SK-N-SH (cell line): ENCODE data around the gene SH3GL2. TPM values are rescaled to one million over a fixed set of nuclear protein-coding genes. Genes with fewer than 3 reads are reported as not detected.

ENCODE experiments used
- CTCF ChIA-PET: fragments of 300-600, 350-600 bp; formaldehyde crosslinking; extraction: SDS; loops from one replicate; lab custom pipeline; 2021; lab: Yijun Ruan, JAX
- POLR2A ChIA-PET: fragments of 350-600 bp; sonication (Branson Sonifier 250); formaldehyde crosslinking; extraction: SDS; loops from one replicate; lab custom pipeline; 2020; ENCODE audit warnings: antibody characterized with exemption, inconsistent platforms; lab: Yijun Ruan, JAX
- DNase-seq: peaks from one replicate; pipeline ENCODE4 v3.0.0; 2012
- H2AFZ ChIP-seq: fragments of 200-600 bp; sonication (generic); 2 replicates; pipeline ENCODE4 v1.8.1; 2016; ENCODE audit warnings: antibody characterized with exemption, mild to moderate bottlenecking, low read depth
- H3F3A ChIP-seq: fragments of 200-600 bp; sonication (generic); replicated peaks from 2 replicates; pipeline ENCODE3; 2016; ENCODE audit warnings: antibody characterized with exemption, mild to moderate bottlenecking; ENCODE audit not compliant: insufficient read depth
- H3K27ac ChIP-seq, 2 experiments: fragments of 200-500 bp in 1 of 2; fragments of 200-600 bp in 1 of 2; sonication (Bioruptor generic) in 1 of 2; sonication (generic), shearing (Covaris generic) in 1 of 2; 2 replicates each; pipeline versions ENCODE4 v1.5.1 to v1.6.1; 2014 to 2016; ENCODE audit warnings: low read depth in 2 of 2, inconsistent platforms in 1 of 2, low read length in 1 of 2, mild to moderate bottlenecking in 1 of 2, mixed read lengths in 1 of 2
- H3K27me3 ChIP-seq: fragments of 200-600 bp; sonication (generic), shearing (Covaris generic); 2 replicates; pipeline ENCODE4 v1.6.1; 2016; ENCODE audit warnings: mixed run types; ENCODE audit not compliant: insufficient read depth
- H3K36me3 ChIP-seq, 2 experiments: fragments of 200-500 bp in 1 of 2; fragments of 200-600 bp in 1 of 2; sonication (Bioruptor generic) in 1 of 2; sonication (generic) in 1 of 2; replicated peaks in 1 of 2; 2 replicates each; pipeline versions ENCODE3 to v1.5.1; 2014 to 2016; ENCODE audit warnings: low read length in 1 of 2, mild to moderate bottlenecking in 1 of 2; ENCODE audit not compliant: insufficient read depth in 2 of 2, control insufficient read depth in 1 of 2
- H3K4me1 ChIP-seq, 2 experiments: fragments of 200-500 bp in 1 of 2; fragments of 200-600 bp in 1 of 2; sonication (Bioruptor generic) in 1 of 2; sonication (generic), shearing (Covaris generic) in 1 of 2; 2 replicates each; pipeline versions ENCODE4 v1.5.1 to v1.6.1; 2014 to 2016; ENCODE audit warnings: low read depth in 1 of 2, low read length in 1 of 2, mixed run types in 1 of 2; ENCODE audit not compliant: insufficient read depth in 2 of 2, control insufficient read depth in 1 of 2
- H3K4me2 ChIP-seq: fragments of 200-600 bp; sonication (generic), shearing (Covaris generic); 2 replicates; pipeline ENCODE4 v1.6.1; 2017; ENCODE audit warnings: mixed run types
- H3K4me3 ChIP-seq, 2 experiments: fragments of 200-500 bp in 1 of 2; fragments of 200-600 bp in 1 of 2; sonication (Bioruptor generic) in 1 of 2; sonication (generic), shearing (Covaris generic) in 1 of 2; 2 replicates each; pipeline versions ENCODE4 v1.5.1 to v1.8.1; 2014 to 2016; ENCODE audit warnings: low read depth in 2 of 2, inconsistent platforms in 1 of 2, low read length in 1 of 2, mild to moderate bottlenecking in 1 of 2, mixed read lengths in 1 of 2, moderate library complexity in 1 of 2
- H3K79me2 ChIP-seq: fragments of 200-600 bp; sonication (generic); 2 replicates; pipeline ENCODE4 v1.8.1; 2017; ENCODE audit warnings: mild to moderate bottlenecking; ENCODE audit not compliant: insufficient read depth
- H3K9ac ChIP-seq: fragments of 200-600 bp; sonication (generic); 2 replicates; pipeline ENCODE4 v1.6.1; 2017; ENCODE audit warnings: mixed run types
- H3K9me2 ChIP-seq: fragments of 200-600 bp; sonication (generic); 2 replicates; pipeline ENCODE4 v1.6.1; 2017; ENCODE audit warnings: mixed run types
- H3K9me3 ChIP-seq: fragments of 200-600 bp; sonication (generic); 2 replicates; pipeline ENCODE4 v1.6.1; 2017; ENCODE audit warnings: mixed run types, mild to moderate bottlenecking, moderate library complexity
- H4K20me1 ChIP-seq: fragments of 200-600 bp; sonication (generic); 2 replicates; pipeline ENCODE4 v1.6.1; 2017; ENCODE audit warnings: mild to moderate bottlenecking, mixed run types; ENCODE audit not compliant: insufficient read depth
- CHD2 ChIP-seq: fragments of 150-350 bp; IDR thresholded peaks from 2 replicates; pipeline ENCODE4 v1.6.1; 2018; ENCODE audit warnings: low read length; ENCODE audit not compliant: partially characterized antibody
- FOXJ3 ChIP-seq: sonication (generic); formaldehyde crosslinking; IDR thresholded peaks from 2 replicates; pipeline ENCODE4 v1.5.1; 2020; ENCODE audit warnings: mild to moderate bottlenecking, missing genetic modification reagents
- FOXM1 ChIP-seq: IDR thresholded peaks from 2 replicates; pipeline ENCODE4 v1.4.0; 2012; ENCODE audit warnings: low read depth, mild to moderate bottlenecking
- GABPA ChIP-seq: IDR thresholded peaks from 2 replicates; pipeline ENCODE4 v1.4.0; 2012; ENCODE audit warnings: low read depth, mild to moderate bottlenecking
- JUND ChIP-seq: IDR thresholded peaks from 2 replicates; pipeline ENCODE4 v1.4.0; 2012
- NRF1 ChIP-seq: IDR thresholded peaks from 2 replicates; pipeline ENCODE4 v1.6.1; 2012; ENCODE audit warnings: low read depth, mild to moderate bottlenecking, low read length
- RAD21 ChIP-seq: IDR thresholded peaks from 2 replicates; pipeline ENCODE4 v1.6.1; 2012; ENCODE audit warnings: mild to moderate bottlenecking, low read length
- RCOR1 ChIP-seq: fragments of 150-350 bp; IDR thresholded peaks from 2 replicates; pipeline ENCODE4 v1.6.1; 2017; ENCODE audit warnings: antibody characterized with exemption, low read length
- TCF12 ChIP-seq: IDR thresholded peaks from 2 replicates; pipeline ENCODE4 v1.4.0; 2012
- TEAD4 ChIP-seq: IDR thresholded peaks from 2 replicates; pipeline ENCODE4 v1.4.0; 2012; ENCODE audit warnings: mild to moderate bottlenecking, borderline replicate concordance; ENCODE audit not compliant: insufficient read depth
- YY1 ChIP-seq: IDR thresholded peaks from 2 replicates; pipeline ENCODE4 v1.4.0; 2012; ENCODE audit warnings: low read depth, mild to moderate bottlenecking
- WGBS: methylation state at CpG from one replicate; pipeline ENCODE4 v1.1.6; 2017; ENCODE audit warnings: low lambda C conversion rate; 5-methylcytosine and 5-hydroxymethylcytosine counted together
- polyA plus RNA-seq, 3 experiments: library from polyadenylated mRNA; depleted of rRNA; stranded (reverse); fragments of >200 nt; gene quantifications; 2 replicates each; pipeline ENCODE4 v1.2.3, GENCODE V29; 2012
- TF ChIP-seq, protein P1 (sequence below): IDR thresholded peaks from 2 replicates; pipeline ENCODE4; 2012
- TF ChIP-seq, protein P2 (sequence below): IDR thresholded peaks from 2 replicates; pipeline ENCODE4 v1.4.0; 2012; ENCODE audit warnings: low read depth, borderline replicate concordance
- TF ChIP-seq, protein P3 (sequence below): IDR thresholded peaks from 2 replicates; pipeline ENCODE4 v1.6.1; 2012; ENCODE audit warnings: mild to moderate bottlenecking, low read depth, low read length, moderate library complexity
- TF ChIP-seq, protein P4 (sequence below): fragments of 150-350 bp; IDR thresholded peaks from 2 replicates; pipeline ENCODE4 v1.6.1; 2016; ENCODE audit warnings: mild to moderate bottlenecking, low read depth, low read length

SH3GL2 gene
- polyA plus RNA-seq, 1 of the 3 experiments (the other 2 are of a cell fraction), result 0.05 TPM

DNA sequence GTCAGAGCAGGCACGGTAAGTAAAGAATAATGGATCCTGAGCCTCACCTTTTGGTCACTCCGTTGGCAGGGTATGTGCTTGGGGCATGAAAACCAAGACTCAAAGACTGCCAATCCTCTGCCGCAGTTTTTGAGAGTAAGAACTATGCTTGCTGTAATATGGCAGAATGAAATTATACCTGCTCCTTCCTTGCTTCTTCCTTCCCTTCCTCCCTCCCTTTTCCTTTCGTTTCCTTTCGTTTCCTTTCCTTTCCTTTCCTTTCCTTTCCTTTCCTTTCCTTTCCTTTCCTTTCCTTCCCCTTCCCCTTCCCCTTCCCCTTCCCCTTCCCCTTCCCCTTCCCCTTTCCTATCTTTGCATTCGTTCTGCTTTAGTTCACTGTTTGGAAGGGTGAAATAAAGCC, 43.9 kb downstream of the SH3GL2 start:
- Histone ChIP-seq H3K27me3 (no peaks in the 10 kb centered on the region), H2AFZ (no peak overlapping the region), H3K36me3 (no peaks in the 10 kb centered on the region), H3K27ac (no peak overlapping the region), H3F3A (no peaks in the 10 kb centered on the region), H3K9me3 (no peaks in the 10 kb centered on the region), H3K79me2 (no peaks in the 10 kb centered on the region), H3K4me3 (no peak overlapping the region), H3K4me1 (no peaks in the 10 kb centered on the region), H4K20me1 (no peaks in the 10 kb centered on the region), H3K9me2 (no peaks in the 10 kb centered on the region), H3K4me2 (no peak overlapping the region), H3K9ac (no peak overlapping the region)
- WGBS, result 15% methylated on average over 5 of the region's 6 CpGs
- TF ChIP-seq, protein P1, sequence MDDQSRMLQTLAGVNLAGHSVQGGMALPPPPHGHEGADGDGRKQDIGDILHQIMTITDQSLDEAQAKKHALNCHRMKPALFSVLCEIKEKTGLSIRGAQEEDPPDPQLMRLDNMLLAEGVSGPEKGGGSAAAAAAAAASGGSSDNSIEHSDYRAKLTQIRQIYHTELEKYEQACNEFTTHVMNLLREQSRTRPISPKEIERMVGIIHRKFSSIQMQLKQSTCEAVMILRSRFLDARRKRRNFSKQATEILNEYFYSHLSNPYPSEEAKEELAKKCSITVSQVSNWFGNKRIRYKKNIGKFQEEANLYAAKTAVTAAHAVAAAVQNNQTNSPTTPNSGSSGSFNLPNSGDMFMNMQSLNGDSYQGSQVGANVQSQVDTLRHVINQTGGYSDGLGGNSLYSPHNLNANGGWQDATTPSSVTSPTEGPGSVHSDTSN, result no peak
- no peak for TF ChIP-seq TCF12
- TF ChIP-seq FOXM1, result no peak
- TF ChIP-seq YY1, result no peak
- no peak for TF ChIP-seq CHD2
- TF ChIP-seq FOXJ3 (CRISPR knock-in tag), result no peak
- TF ChIP-seq NRF1, result no peak
- TF ChIP-seq JUND, result no peak
- TF ChIP-seq TEAD4, result no peak
- TF ChIP-seq RCOR1, result no peak
- TF ChIP-seq, protein P2, sequence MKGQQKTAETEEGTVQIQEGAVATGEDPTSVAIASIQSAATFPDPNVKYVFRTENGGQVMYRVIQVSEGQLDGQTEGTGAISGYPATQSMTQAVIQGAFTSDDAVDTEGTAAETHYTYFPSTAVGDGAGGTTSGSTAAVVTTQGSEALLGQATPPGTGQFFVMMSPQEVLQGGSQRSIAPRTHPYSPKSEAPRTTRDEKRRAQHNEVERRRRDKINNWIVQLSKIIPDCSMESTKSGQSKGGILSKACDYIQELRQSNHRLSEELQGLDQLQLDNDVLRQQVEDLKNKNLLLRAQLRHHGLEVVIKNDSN, result no peak
- TF ChIP-seq, protein P3, sequence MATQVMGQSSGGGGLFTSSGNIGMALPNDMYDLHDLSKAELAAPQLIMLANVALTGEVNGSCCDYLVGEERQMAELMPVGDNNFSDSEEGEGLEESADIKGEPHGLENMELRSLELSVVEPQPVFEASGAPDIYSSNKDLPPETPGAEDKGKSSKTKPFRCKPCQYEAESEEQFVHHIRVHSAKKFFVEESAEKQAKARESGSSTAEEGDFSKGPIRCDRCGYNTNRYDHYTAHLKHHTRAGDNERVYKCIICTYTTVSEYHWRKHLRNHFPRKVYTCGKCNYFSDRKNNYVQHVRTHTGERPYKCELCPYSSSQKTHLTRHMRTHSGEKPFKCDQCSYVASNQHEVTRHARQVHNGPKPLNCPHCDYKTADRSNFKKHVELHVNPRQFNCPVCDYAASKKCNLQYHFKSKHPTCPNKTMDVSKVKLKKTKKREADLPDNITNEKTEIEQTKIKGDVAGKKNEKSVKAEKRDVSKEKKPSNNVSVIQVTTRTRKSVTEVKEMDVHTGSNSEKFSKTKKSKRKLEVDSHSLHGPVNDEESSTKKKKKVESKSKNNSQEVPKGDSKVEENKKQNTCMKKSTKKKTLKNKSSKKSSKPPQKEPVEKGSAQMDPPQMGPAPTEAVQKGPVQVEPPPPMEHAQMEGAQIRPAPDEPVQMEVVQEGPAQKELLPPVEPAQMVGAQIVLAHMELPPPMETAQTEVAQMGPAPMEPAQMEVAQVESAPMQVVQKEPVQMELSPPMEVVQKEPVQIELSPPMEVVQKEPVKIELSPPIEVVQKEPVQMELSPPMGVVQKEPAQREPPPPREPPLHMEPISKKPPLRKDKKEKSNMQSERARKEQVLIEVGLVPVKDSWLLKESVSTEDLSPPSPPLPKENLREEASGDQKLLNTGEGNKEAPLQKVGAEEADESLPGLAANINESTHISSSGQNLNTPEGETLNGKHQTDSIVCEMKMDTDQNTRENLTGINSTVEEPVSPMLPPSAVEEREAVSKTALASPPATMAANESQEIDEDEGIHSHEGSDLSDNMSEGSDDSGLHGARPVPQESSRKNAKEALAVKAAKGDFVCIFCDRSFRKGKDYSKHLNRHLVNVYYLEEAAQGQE, result no peak
- TF ChIP-seq, protein P4, sequence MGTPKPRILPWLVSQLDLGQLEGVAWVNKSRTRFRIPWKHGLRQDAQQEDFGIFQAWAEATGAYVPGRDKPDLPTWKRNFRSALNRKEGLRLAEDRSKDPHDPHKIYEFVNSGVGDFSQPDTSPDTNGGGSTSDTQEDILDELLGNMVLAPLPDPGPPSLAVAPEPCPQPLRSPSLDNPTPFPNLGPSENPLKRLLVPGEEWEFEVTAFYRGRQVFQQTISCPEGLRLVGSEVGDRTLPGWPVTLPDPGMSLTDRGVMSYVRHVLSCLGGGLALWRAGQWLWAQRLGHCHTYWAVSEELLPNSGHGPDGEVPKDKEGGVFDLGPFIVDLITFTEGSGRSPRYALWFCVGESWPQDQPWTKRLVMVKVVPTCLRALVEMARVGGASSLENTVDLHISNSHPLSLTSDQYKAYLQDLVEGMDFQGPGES, result no peak
- TF ChIP-seq RAD21, result no peak
- TF ChIP-seq GABPA, result no peak
- no peak for DNase-seq
- CTCF ChIA-PET, result no interaction called here
- POLR2A ChIA-PET, result no interaction called here
